HG02852 (cell line): ENCODE results near the gene EIF4E3.

ENCODE experiments used
- ATAC-seq: cut with Tn5 transposase; IDR thresholded peaks from one replicate; pipeline ENCODE4 v1.9.1; 2021; ENCODE audit warnings: mild to moderate bottlenecking, moderate library complexity; ENCODE audit not compliant: unreplicated experiment

Gene EIF4E3

DNA sequence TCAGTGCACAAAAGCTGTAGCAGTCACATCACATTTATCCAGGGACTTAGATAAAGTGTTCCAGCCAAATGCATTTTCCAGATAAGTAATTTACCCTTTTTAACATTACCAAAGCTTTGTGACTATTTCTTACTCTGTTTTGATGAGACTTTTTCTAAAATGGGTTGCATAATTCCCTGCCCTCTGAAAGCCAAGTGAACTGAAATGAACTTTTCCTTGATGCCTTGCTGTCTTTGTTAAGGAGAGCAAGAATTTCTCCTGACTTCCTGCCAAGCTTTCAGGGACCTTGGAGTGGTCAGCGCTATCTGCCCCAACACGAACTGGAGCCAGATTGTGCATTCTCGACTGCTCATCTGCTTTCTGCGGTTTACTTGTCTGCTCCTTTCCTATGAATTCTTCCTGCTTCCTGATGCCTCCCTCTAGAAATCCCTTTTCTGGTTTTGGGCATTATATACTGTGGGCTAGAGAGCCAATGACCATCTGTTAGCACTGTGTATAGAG is 34.8 kb downstream of the EIF4E3 start:
- no peak for ATAC-seq

DNA sequence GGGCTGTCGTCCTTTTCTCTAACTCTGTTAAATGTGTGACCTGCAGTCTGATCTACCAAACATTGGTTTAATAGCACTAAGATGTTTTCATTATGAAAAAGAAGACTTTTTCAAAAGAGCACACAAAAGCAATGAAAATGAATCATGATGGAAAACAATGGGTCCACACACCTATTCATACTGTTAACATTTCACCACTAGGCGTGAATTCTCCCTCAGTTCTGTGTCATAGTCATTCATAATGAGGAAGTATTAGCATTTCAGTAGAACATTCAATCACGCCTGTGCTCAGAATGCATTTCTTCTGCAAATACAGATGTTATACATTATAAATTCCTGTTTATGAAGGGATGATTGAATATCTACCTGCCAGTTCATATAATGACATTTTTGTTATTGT is 35.9 kb downstream of the EIF4E3 start:
- ATAC-seq, result no peak

DNA sequence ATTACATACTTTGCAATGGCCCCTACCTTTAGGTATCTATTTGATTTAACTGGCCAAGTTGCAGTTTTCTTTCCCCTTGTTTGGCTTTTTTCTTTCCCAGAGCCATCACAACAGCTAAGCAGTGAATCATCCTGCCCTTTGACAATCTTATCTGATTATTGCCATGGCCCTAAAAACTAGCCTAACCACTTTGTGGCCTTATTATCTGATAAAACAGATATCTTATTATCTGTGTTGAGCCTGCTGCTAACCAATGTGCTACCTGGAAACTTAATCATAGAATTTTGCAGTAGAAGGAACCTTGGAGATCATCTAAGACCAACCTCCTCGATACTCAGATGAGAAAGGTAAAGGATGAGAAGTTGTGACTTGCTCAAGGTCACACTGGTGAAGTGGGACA is 37.1 kb downstream of the EIF4E3 start:
- no peak for ATAC-seq

DNA sequence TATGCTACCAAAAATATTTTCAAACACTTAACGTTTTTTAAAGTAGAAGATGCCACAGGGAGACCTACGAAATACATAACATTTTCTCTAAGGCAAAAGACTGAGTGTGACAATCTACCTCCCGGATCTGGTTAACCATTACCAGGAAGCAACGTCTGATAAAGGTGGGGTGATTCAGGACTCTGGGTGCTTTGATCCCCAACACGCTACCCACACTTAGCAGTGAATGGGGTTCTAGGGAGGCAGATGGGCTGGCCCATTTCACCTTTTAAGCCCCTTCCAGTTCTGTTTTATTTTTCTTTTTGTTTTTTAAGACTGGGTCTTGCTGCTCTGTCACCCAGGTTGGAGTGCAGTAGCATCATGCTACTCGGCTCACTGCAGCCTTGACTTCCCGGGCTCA is 39.5 kb downstream of the EIF4E3 start:
- no peak for ATAC-seq

DNA sequence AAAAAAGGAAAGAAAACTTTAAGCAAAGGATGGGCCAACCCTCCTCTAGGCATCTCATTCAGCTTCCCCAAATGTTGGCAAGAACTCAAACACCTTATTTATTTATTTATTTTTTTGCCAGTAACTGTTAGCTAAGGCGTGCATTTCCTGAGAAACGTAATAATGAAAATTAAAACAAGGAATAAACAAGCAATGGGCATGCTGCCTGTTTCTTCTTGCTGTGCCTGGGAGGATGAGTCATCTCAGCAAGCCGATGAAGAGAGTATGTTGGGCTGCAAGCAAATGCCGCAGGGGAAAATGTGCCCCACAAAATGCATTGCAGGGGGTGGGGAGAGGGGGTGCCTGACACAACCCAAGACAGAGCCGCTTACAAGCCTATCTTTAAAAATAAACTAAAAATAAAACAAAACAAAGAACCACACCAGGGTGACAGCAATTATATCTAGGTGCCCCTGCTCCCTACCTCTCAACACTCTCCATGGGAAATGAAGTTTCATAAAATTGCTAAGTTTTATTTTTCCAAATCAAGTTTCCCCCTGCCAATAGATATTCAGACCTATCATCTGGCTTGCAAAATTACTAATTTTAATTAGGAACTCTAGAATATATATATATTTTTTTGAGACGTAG is 40.3 kb downstream of the EIF4E3 start:
- no peak for ATAC-seq

DNA sequence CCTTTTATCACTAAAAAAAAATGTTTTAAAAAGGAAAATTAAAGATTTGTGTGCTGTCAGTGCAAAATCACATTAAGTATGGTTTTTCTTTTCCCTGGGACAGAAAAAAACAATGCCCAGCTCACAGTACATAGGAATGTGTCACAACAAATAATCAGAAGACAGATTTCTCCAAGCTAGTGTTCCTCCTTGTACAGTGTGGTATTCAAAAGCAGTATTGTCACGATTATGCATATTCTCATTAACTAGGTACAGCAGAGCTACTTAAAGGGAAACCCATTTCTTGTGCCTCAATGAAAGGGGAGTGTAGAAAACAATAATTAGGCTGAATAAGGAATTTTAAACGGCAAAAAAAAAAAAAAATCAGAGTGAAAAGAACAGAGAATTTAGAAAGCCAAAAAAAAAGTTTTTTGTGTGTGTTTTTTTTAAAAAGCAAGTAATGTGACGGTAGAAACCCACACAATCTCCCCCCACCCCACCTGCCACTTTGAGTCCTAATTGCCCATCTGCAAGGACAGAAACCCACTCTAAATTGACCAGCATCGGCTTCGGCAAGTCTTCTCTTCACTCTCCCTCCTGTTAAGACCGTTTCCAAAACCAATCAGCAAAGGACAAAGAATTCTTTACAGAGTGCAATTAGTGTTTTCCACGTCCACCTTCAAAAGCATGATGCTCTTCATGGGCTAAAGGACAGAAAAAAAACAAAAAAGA is 41.0 kb downstream of the EIF4E3 start:
- no peak for ATAC-seq

DNA sequence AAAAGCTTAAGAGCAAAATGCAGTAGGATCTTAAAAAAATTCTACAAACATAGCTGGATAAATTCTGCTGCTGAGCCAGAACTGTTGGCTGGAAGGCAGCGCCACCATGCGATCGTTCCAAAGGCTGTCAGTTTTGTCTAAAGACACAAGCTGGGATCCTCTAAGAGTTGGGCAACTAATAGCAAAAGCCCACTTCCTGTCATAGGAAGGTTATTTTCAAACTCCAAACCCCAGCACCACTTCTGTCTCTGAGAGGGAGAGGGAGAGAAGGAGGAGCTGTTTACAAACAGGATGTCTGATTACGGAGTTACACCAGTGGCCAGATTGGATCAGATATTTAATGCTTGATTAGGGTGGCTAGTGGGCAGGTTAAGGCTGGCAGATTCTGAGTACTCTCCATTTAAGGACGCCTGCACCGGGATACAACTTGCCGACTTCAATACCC is 44.0 kb downstream of the EIF4E3 start:
- no peak for ATAC-seq

DNA sequence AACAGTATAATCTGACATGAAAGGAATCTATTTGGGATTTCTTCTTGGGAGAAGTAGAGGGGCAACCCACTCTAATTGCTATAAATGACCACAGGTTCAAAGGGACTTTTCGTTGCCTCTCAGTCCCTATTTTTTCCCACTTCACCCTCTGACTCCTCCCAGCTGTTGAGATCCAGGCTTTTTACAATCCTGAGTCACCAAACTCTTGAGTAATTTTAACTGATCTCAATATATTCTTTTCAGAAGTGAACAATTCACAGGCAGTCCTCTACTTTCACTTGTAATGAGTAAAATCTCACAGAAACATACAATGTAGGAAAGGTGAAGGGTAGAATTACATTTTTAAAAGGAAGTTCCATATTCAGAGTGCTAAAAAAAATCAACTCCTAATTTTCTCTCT is 44.6 kb downstream of the EIF4E3 start:
- no peak for ATAC-seq

DNA sequence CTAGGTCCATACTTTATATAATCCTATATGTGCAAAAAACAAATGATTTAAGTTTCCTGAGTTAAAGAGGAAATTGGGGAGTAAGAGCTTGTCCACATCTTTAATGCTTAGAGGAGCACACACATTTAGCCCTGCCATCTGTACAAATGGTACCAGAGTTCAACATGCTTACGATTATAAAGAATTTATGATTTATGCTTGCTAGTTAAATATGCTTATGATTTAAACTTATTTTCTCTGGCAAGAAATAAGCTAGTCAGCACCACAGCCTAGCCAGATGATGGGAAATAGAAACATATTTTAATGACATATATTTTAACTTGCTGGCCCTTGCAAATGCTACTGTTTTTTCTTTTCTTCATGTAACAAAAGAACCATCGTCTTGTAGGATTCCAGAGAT is 48.3 kb downstream of the EIF4E3 start:
- no peak for ATAC-seq

DNA sequence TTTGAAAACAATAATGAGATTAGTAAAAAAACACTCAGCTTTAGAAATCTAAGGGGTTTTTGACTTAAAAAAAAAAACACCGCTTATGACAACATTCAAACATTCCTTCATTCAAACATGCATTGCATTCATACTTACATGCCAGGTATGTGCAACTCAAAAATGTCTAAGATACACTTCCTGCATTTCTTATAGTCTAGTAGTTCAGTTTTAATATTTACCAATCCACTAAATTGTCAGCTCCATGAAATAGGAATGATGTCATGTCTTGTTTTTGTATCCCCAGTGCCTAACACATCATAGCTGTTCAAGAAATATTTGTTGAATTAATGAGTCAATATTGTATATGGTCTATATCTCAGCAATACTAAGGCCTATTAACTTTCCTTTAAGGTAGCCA is 51.7 kb downstream of the EIF4E3 start:
- ATAC-seq, result no peak

DNA sequence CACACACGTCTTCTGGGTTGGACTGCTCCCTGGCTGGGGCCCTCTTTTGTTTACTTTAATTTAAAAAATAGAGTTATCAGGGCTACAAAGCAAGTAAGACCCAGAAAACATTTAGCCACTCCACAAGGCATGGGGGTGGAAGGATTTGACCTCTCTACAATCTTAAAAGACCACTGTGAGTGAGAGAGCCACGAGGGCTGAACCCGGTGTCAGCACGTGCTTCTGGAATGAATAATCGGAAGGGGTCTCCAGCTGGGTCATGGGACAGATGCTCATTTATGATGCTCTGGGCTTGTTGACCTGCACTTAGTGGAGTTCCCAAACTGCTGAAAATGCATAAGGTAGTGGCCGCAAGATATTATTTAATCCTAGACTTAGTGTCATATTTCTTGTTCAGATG is 52.4 kb downstream of the EIF4E3 start:
- ATAC-seq, result no peak

DNA sequence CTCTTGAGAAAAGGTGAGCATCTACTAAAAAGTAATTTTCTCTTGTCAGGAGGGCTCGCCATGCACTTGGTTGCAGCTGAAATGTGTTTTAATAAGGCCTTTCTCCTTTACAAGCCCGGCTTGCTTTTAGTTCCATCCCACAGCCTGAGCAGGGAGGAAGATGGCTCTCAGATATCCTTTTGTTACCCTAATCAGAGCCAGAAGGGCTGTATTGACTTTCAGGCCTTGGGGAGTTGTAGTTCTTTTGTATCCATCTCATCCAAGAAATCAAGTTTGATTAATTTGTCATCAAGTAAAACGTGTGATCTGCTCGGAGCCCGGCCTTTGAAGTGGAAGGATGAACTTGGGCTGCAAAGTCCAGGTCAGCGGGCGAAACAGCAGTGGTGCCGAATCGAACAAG is 52.9 kb downstream of the EIF4E3 start:
- no peak for ATAC-seq

DNA sequence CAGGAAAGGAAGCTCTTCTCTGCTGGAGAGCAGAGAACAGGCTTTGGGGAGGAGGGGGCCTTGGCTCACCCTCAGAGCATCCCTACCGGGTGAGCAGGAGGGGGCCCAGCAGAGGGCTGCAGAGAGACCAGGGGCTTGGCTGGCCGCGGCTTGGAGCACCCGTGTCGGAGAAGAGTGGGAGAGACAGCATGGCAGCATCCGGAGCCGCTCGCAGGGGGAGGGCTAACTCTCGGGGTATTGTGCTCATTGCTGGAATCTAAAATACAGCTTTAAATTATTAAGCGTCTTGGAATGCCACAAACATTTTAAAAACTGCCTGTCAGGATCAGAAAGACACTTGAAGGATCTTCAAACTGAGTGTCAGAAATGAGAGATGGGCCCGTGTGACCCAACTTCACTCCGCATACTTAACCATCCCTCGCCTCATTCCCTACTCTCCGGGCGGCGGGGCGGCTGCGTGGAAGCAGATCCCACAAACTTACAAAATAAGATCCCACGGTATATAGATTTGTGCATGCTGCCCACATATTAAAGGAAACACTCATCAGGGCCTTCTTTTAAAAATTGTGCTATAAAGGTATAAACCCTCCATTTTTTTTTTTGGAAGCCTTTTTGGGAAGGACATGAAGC is 53.9 kb downstream of the EIF4E3 start:
- no peak for ATAC-seq

DNA sequence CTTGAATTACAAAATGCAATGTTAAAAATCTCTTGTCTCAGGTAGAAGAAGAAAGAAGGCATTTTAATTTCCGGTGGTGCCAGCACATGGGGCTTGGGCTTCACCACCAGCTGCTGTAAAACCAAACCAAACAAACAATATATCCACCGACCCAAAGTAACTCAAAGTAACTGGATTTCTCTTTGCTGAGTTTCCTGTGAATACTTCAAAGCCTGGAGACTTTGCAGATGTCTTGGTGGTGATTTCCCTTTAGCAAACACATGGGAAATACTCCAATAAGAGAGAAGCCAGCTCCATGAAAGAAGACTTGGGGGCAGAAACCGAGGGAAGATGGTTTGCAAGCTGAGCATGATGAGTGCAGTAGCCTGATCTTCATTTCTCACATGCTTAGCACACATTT is 62.6 kb downstream of the EIF4E3 start:
- ATAC-seq, result no peak

DNA sequence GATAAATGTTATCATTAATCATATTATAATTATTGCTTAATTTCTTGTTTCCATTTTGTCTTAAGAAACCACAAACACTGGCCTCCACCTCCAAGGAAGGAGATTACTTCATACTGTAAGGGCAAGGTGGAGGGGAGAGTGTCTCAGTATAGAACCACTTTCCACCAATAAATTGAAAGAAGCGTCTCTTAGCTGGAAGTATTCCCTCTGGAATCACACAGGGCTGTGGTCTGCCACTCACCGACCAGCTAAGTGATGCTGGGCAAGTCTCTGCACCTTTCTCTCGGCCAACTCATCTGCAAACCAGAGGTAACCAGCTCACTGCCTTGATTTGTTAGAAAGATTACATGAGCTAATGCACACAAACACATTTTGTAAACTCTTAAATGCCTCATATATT is 63.1 kb downstream of the EIF4E3 start:
- no peak for ATAC-seq

DNA sequence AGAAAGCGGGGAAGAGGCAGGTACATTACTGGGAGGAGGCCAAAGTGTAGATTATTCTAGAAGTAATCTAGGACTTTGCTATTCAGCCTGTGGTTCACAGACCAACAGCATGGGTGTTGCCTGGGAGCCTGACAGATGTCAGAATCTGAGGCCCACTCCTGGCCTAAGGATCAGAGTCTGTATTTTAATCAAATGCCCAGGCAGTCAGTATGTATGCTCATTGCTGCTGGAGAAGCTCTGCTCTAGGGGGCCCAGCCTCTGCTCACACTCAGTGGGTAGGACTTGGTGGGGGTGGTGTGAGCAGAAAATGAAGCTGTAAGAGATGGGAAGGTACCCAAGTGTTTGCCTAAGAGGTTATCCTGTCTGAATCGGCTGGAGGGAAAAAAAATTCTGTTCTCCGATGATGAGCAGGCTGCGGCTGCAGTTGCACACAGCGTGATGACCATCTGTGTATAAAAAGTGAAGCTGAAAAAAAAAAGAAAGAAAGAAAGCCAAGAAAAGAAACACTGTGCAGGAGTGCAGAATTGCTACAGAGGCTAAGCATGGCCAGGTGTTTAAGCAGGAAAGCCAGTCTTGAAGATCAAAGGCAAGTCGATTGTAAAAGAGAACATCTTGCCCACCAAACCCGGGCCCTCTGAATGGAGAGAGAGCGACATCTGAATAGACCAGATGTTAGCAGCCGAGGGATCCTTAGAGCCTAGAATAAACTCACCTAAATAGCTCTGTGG is 65.2 kb downstream of the EIF4E3 start:
- no peak for ATAC-seq

DNA sequence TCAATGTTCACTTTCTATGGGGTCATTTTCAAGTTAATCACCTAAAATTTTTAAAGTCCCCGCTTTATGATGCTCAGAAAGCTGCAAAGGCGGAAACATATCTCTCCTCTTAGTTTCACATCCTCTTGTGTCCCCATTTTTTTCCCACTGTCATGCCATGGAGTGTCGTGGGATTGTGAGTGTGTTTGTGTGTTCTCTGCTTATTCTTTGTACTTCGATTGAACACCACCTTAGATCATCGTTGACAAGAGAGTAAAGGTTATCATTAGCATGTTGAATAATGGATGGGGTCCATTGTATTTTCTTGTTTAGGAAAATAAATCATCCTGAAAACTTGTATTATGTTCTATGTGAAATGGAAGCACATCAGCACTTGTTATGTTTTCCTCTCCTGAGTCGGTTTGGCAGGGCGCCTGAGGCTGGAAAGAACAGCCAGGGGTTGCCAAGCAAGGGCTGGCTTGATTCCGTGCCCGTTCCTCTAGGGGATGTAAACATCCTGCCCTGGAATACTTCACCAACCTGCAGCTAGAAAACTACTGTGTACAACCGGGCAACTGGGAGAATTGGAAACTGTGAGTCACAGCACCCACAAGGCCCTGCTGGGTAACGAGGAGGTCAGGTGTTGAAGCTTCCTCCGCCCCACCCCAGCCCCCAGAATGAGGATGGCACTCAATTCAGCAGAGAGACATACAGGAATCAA is 67.2 kb downstream of the EIF4E3 start:
- no peak for ATAC-seq

DNA sequence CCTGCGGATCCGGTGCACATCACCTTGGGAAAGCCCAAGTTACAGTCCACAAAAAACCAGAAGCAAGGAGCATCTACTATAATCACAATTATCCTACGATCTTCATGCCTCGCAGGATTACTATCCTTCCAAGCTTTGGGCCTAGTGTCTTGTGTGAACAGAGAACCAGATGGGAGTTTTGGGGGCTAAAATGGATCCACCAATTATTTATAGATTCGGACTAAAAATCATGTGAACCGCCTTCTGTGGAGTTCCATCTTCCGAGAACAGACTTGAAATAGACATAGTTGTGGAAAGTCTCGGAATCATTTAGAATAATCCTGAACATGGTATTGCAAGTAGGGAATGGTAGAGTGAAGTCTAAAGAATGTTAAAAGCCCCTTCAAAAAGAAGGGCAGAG is 70.1 kb downstream of the EIF4E3 start:
- no peak for ATAC-seq

DNA sequence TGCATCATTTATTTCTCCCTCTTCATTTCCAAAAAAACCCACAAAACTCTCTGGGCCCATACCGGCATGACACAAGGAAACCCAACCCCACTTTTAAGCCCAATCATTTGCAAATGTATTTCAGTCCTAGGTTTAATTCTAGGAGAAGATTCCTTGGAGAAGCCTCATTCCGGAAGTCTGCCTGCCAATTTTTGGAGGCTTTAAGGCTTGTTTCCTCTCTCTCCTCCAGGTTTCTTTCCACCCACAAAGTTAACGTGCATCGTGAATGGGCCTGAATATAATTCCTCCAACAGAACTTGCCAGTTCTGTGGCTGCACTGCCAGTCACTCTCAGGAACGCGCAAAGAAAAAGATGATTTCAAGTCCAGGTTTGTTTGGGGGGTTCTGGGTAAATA is 71.8 kb downstream of the EIF4E3 start:
- no peak for ATAC-seq

DNA sequence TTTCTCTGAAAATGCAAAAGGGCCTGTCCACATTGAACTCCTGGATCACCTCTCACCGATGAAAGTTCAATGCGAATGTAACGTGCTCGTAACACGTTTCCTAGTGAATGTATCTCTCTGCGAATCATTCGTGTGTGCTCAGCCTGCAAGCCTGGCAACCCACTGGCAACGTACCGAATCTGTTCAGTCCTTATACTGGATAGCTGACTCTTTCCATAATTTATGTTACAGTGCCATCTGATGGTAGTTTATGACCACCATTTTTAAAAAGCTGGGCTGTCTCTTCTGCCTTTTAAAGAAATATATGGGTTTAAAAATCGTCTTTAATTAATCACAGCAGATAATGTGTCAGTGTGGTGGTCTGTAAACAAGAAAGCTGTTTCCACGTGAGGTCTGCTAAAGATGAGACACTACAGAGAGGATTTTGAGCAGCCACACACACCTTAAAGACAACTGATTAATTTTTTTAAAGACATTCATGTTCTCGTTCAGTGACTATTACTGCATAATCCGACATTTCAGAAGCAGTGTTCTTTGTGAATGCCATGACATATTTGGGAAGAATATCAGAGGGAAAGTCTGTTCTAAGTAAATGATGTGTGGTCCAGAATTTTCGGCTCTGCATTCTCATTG is 72.3 kb downstream of the EIF4E3 start:
- ATAC-seq, result no peak

DNA sequence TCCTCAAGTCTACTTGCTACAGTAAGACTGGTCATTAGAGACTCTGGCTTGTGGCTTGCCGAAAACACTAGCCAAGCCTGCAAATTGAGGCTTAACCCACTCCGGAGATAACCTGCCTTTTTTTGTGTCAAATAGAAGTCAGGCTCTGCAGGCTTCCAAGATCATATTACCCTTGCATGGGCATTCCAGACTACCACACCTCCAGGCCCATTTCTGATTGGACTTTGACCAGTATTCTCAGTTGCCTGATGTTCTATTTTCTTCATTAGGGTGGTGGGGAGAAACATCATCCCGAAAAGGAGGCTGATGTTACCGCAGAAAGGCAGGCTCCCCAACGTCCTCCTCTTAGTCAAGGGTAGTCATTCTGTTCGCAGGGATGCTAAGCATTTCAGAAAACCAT is 73.6 kb downstream of the EIF4E3 start:
- no peak for ATAC-seq
